HG03571 (cell line): Measurements from ENCODE around the gene FNDC10.
"Not testable (repeated sequence)": the region's sequence is repeated elsewhere in the genome, so short reads cannot be mapped to it uniquely, and the experiment has no call there.

Experiments
- ATAC-seq: cut with Tn5 transposase; IDR thresholded peaks from one replicate; pipeline ENCODE4 v1.9.1; 2021; ENCODE audit not compliant: unreplicated experiment

The FNDC10 gene

DNA sequence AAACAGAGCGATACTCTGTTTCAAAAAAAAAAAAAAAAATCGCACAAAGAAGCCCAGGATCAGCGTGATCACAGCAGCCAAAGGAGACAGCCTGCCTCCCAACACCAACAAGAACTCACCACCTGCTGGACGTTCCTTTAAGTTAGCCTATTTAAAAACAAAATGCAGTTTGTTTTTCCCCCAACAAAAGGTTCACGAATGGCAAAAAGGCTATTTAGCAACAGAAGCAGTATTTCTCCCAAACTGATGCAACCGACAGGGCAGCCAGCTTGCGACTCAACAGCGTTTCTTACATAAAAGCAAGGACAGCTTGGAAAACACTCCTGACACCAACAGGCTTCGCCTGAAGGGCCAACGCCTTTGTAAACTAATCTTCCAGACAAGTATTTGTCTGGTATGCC lies 32.0 kb downstream of the FNDC10 start:
- no peak for ATAC-seq

GRCh38 chr1:1567152-1567875 lies 32.6 kb downstream of the FNDC10 start:
- no peak for ATAC-seq

GRCh38 chr1:1565340-1565739 lies 34.6 kb downstream of the FNDC10 start:
- no peak for ATAC-seq

- no peak for ATAC-seq
Observed at GRCh38 chr1:1564268-1564667, 35.7 kb downstream of the FNDC10 start.

- no peak for ATAC-seq
Observed at GRCh38 chr1:1563688-1564087, 36.2 kb downstream of the FNDC10 start.

- ATAC-seq, result no peak
Observed at GRCh38 chr1:1562556-1563195, 37.3 kb downstream of the FNDC10 start.

DNA sequence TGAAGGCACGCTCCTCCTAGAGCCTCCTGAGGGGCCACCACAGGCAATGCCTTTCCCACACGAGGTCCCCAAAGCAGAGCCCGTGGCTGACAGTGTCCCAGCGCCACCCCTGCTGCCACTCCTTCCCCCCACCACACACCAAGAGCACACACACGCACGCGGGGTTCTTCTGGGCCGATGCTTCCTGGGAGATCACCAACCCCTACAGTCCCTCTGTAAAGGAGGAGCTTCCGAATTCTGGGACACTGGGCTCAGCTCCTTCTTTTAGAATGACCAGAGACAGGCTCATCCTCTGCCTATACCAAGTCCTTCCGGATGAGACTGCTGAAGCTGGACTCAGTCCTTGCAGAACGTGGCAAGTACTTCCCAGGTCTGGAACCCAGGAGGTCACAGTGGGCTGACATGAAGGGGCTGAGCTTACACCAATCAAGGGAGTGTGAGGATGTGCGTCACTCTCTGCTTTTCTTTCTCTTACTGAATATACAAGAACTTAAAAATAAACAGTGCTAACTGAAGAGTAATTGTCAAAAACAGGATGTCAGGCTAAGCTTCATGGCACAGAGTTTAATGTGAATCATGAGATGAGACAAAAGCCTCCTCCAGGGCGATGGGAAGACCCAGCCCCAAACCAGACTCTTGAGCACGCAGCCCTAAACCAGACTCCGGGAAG lies 38.0 kb downstream of the FNDC10 start:
- no peak for ATAC-seq

DNA sequence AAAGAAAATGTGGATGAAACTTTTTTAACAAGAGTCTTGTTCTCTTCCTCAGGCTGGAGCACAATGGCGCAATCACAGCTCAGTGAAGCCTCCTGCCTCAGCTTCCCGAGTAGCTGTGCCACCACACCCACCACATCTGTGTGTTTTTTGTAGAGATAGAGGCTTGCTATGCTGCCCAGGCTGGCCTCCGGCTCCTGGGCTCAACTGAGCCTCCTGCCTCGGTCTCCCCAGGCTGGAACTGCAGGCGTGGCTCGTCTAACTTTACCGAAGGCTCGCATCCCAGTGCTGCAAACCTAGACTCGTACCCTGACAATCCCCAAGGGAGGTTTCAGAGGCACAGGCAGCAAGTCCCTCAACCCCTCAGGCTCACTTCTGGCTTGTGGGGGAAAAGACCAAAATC lies 39.8 kb downstream of the FNDC10 start:
- ATAC-seq, result no peak

- no peak for ATAC-seq
Observed at GRCh38 chr1:1559066-1559465, 40.9 kb downstream of the FNDC10 start.

DNA sequence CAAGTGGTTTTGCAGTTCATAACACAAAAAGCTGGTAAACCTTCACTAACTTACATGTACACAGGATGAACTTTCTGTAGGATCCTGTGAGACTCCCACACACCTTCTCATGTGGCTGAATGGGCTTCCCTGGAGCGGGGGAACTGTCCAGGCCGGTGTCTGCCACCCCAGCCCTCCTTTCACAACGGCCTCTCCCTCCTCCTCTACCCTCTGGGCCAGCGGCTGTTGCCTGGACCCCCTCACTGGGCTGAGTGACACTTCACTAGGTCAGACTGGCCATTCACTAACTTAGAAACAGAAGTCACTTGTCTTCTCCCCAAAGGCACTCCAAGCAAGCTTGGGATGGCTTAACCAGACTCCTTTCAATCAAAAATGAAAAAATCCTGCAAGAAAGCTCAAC lies 41.3 kb downstream of the FNDC10 start:
- no peak for ATAC-seq

GRCh38 chr1:1557688-1558087 lies 42.2 kb downstream of the FNDC10 start:
- not testable (repeated sequence) for ATAC-seq

DNA sequence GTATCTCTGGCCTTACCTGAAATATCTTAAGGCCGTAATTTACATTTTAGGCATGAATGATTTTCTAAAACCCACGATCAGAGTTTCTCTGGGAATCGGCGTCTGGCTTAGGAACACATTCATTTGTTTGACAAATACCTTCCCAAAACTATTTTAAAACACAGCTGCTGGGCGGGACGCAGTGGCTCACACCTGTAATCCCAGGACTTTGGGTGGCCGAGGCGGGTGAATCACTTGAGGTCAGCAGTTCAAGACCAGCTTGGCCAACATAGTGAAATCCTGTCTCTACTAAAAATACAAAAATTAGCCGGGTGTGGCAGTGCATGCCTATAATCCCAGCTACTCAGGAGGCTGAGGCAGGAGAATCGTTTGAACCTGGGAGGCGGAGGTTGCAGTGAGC lies 43.0 kb downstream of the FNDC10 start:
- not testable (repeated sequence) for ATAC-seq

DNA sequence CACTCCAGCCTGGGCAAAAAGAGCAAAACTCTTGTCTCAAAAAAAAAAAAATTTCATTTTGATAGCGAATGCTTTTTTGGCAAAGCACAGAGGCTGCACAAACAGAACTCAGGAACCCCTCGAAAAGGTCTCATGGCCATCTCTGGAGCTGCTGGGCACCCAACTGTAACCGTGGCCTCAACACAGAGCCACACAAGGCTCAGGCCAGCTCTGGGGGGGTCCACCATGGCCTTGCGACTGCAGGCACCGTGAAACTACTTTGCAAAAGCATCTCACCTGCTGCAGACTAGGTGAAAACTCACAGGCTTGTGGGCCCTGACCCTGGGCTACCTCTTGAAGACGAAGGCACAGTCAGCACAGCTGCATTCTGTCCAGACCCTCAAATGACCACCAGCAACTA lies 43.4 kb downstream of the FNDC10 start:
- no peak for ATAC-seq

- no peak for ATAC-seq
Observed at GRCh38 chr1:1554926-1555915, 44.7 kb downstream of the FNDC10 start.

GRCh38 chr1:1554550-1554925 lies 45.4 kb downstream of the FNDC10 start:
- ATAC-seq, result no peak

GRCh38 chr1:1553821-1554494 lies 46.0 kb downstream of the FNDC10 start:
- no peak for ATAC-seq

DNA sequence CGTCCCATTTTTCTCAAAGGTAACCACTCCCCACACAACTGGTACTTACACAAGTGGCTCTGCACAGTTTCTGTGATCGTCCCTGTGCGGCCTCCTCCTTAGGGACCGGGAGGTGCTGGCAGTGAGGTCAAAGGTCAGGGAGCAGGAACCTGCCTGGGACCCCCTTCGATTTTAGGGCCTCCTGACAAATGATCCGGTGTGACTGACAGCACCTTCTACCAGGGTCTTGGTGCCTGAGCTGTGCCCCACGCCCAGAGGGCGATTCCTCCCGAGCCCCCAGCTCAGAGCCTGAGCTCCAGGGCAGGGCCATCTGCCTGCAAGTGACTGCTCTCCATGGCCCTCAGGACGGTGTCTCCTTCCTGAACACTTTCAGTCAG lies 47.7 kb downstream of the FNDC10 start:
- no peak for ATAC-seq

DNA sequence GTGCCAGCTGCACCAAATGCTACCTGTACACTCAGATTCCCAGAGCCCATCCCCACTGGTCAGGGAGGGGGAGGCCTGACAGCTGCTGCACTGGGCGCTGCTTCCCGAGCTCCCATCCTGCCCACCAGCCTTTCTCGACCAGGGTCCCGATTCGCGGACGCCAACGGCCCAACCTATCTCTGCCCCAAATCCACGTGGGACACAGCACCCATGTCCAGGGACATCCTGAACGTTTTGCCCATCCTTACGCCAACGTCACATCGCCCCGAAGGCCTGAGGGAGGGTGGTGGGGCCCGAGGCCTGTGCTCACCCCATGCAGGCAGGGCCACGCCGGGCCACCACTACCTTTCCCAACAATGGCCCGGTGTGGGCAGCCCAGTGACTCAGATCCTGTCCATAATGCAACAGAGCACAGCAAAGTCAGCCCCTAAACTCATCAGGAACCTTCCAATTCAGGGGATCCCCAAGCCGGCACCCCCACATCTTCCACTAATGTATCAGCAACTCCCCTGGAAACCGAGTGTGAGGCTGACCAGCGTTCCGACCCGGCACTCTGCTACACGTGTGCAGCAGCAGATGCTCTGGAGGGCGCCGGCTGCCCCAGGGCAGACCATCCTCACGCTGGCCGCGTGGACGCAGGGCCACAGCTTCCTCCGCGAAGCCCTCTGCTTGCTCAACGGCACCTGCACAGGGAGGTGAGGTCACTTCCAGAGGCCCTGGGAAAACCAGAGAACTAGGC lies 48.2 kb downstream of the FNDC10 start:
- ATAC-seq, result no peak

- no peak for ATAC-seq
Observed at GRCh38 chr1:1550591-1551432, 49.1 kb downstream of the FNDC10 start.
